Iris pigment epithelial cell (primary cell): Measurements from ENCODE around the gene MROH2A.

ENCODE experiments used
- DNase-seq: peaks from one replicate; pipeline ENCODE4 v3.0.0-alpha.2; 2011; ENCODE audit warnings: low read depth

The MROH2A gene

GRCh38 chr2:233802132-233802815 lies 24.1 kb downstream of the MROH2A start:
- no peak for DNase-seq

- no peak for DNase-seq
Observed at GRCh38 chr2:233803292-233803911, 25.3 kb downstream of the MROH2A start.

DNA sequence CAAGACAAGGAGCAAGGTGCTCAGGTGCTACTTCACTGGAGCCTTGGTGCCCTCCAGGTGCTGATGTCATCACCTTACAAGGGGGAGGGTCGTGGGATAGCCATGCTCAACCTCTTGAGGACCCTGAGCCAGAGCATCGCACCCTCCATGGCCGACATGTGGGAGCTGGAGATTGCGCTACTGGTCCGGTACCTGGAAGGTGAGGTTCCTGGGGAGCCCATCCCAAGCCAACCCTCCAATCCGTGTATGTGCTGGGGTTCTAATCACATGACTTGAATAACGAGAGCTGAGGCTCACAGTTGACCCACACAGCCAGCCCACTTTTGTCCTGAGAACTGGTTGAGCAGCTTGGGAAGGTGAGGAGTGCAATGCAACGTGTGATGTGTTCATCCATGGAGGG lies 25.9 kb downstream of the MROH2A start:
- no peak for DNase-seq

DNA sequence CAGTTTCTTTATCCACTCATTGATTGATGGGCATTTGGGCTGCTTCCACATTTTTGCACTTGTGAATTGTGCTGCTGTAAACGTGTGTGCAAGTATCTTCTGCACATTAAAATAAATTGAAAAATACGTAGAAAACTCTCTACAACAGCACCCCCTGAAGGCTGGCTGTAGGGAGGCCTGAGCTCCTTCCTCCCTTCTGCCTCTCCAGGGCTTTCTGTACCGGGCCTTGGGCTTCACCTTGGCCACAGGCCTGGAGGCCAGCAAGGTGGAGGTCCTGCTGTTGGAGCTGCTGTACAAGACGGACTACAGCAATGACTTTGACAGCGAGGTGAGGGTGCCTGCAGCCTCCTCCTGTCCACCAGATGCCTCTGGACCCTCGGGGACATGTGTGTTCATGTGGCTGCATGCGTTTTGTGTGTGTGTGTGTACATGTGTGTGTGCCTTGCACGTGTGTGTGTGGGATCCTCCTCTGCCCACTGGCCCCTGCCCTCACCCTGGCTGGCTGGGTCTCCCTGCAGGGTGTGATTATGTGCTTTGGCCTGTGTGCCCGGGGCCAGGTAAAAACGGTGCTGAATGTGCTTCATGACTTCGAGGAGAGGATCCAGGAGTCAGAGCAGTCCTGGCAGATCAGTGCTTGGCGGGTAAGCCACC lies 29.2 kb downstream of the MROH2A start:
- peak; percentile 3 for DNase-seq

DNA sequence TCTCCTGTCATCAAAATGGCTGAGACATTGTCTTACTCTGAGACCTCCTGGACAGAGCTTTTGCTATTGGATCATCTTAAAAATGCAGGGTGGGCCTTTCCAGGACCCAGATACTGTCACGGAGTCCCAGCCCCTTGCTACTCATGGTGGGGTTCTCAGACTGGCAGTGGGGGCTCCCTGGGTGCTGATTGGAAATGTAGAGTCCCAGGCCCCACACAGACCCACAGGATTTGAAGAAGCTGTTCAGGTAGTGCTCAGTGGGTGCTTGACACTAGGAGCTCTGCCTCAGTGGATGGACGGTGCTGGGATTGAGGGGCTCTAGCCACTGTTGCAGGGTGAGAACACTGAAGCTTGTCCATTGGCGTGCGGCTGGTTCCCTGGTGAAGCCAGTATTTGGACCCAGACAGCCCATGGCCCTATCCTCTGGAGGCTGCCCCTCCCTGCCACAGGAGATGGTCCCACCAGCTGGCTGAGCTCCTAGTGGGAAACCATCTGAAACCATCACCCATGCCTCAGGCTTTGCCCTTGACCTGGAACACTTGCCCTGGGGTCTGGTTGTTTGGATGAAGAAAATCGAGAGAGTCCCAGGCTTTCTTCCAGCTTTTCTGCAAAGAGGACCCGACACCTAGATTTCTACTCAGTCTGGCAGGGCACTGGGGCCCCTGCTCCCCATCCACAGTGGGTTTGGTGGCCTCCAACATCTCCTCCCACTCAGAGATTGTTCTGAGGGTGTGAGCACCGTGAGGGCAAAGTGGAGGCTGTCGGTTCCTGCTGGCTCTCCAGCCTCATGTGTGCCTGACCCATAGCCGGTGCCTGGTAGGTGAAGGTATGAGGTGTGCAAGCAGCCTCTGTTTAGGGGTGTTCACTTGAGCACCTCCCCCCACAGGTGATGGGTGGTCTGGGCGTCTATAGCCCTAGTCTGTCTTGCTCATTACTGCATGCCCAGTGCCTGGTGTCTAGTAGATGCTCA lies 30.1 kb downstream of the MROH2A start:
- no peak for DNase-seq

DNA sequence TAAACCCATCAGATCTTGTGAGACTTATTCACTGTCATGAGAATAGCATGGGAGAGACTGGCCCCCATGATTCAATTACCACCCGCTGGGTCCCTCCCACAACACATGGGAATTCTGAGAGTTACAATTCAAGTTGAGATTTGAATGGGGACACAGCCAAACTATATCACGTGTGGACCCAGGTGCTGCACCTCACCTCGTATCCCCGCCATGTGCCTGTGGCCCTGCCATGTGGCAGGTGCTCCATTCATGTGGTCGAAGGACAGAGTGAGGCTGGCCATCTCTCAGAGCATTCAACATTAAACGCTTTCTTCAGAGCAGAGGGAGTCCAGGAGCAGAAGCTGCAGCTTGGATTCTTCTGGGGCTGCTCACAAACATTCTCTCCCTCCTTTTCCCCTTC lies 32.3 kb downstream of the MROH2A start:
- DNase-seq, result no peak

DNA sequence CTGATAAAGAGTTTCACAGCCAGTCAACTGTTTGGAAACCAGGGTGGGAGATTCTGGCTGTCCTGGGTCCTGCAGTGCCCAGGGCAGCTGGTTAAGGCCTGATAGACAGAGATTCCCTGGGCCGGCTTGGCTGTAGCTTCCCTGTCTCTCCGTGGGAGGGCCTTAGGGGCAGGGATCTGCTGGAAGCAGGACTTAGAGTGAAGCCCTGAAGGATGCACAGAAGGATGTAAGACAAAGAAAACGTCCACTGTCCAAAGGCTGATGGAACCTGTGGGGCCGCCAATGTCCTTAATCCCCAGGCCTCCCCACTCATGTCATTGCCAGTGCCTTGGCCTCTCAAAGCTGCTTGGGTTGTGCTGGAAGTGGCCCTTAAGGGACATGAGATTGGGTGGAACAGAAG lies 33.0 kb downstream of the MROH2A start:
- DNase-seq, result no peak

- DNase-seq, result no peak
Observed at GRCh38 chr2:233811732-233812131, 33.6 kb downstream of the MROH2A start.

GRCh38 chr2:233813236-233814055 lies 35.3 kb downstream of the MROH2A start:
- DNase-seq, result no peak

- DNase-seq, result peak; percentile 22
Observed at GRCh38 chr2:233814056-233814835, 36.1 kb downstream of the MROH2A start.

DNA sequence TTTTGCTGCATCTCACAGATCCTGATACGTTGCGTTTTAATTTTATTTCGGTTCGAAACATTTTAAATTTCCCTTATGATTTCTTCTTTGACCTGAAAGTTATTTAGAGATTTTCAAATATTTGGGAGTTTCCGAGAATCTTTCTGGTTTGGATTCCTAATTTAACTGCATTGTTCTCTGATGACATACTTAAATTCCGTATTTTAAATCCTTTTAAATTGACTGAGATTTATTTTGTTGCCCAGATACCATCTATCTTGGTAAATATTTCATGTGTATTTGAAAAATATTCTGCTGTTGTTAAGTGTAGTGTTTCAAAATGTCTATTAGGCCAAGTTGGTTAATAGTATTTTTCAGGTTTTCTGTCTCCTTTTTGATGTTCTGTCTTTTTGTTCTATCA lies 37.7 kb downstream of the MROH2A start:
- no peak for DNase-seq

DNA sequence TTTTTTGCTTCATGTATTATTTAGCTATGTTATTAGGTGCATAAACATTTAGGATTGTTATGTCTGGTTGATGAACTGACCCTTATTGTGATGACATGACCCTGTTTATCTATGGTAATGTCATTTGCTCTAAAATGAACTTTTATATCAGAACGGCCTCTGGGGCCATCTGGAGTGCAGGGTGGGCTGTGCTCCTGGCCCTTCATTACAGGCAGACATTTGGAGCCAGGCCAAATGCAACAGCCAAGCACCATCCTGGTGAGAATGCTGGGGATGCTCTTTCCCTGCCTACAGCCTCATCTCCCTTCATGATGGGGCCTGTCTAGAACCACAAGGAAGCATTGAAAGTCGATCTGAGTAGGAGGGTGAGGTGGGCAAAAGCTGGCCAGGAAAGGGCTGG lies 38.2 kb downstream of the MROH2A start:
- DNase-seq, result no peak

- DNase-seq, result no peak
Observed at GRCh38 chr2:233816771-233817170, 38.6 kb downstream of the MROH2A start.

DNA sequence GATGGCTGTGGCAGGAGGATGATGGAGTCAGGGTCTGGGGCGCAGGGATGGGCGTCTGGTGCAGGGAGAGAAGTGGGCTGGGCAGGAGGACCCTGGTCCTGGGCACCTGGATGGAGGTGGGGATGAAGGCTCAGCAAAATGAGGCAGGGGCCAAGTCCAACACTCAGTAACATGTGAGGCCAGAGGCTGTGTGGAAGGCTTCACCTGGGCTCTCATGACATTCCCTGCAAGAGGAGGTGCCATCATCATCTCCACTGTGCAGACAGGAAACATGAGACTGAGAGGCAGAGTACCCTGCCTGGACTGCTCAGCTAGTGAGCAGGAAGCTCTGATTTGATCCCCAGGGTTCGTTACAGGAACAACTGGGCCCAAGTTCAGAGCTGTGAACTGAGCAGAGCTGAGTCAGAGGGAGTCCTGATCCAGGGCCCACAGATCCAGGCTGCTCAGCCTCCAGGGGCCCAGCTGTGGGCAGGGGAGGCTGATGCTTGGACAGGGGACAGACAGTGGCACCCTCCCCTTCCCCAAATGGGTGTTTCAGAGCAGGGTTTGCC lies 39.3 kb downstream of the MROH2A start:
- DNase-seq, result peak; percentile 37

DNA sequence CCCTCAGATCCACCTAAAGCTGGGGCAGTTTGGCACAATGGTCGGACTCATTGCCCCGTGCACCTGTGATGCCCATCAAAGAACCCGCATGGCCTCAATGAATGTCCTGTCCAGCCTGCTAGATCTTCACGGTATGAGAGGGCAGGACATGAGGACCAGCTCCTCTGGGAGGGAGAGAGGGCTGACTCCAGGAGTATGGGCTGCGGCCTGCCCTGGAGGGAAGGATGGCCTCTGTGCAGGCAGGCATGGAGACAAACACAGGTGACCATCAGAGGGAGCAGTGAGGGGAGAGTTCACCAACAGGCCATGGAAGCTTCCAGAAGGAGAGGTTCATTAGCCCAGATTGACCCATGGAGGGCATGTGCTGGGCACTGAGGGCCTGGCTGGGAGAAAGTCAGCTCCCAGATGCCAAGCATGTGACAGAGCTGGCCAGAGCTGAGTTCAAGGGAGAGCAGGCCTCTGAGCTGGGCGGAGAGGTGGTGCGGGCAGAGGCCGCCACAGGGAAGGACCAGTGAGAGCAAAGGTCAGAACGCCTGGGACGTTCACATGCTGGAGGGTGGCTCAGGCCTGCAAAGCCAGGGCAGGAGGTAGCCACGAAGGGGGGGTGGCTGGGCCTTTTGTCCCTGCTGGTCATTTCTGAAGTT lies 40.0 kb downstream of the MROH2A start:
- no peak for DNase-seq

GRCh38 chr2:233818639-233819621 lies 40.8 kb downstream of the MROH2A start:
- DNase-seq, result no peak

DNA sequence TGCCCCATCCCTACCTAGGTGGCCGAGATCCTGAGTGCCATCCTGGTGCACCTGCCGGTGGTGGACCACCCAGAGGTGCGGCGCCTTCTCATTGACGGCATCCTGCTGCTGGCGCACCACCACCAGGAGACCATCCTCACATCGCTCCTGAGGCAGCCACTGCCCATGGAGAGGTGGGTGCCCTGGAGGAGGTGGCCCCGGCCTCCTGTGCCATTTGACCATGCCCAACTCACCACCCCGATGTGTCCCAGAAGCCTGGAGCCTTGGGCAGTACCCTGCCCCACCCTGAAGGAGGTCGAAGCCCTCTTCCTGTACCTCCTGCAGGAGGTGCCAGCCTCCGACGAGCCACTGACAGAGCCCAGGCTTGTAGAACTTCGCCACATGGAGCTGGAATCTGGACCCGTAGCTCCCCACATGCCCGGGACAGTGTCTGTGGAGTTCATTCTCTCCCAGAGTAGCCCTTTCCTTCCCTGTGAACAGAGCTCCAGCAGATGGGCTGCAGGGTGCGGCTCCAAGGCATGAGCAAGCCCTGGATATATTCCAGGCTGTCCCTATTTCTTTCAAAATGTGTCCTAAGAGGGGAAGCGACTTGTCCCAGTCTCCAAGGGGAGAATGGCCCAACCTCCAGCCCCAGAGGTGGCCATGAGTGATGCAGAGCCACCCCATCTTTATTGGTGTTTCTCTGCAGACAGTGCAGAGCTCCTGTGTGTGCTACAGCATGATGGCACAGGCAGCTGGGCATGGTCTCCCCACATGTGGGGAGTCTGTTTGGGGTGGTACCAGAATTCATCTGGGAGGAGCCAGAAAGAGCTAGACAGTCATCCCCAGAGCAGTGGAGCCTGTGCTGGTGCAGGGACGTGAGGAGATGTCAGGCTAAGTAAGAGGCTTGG lies 42.0 kb downstream of the MROH2A start:
- no peak for DNase-seq

GRCh38 chr2:233820774-233821105 lies 42.6 kb downstream of the MROH2A start:
- DNase-seq, result no peak
